ENCODE data around the gene SLC27A2.
"Not testable (repeated sequence)": the region's sequence is repeated elsewhere in the genome, so short reads cannot be mapped to it uniquely, and the experiment has no call there.

SLC27A2 gene

GRCh38 chr15:50164458-50164857, 17.5 kb upstream of the SLC27A2 start:
- DNase-seq: no peak

GRCh38 chr15:50166216-50166615, 15.8 kb upstream of the SLC27A2 start:
- DNase-seq: no peak

GRCh38 chr15:50167110-50167509, 14.9 kb upstream of the SLC27A2 start:
- DNase-seq: no peak

- DNase-seq: no peak
Observed at GRCh38 chr15:50168379-50168778, 13.6 kb upstream of the SLC27A2 start.

- DNase-seq: no peak
Observed at GRCh38 chr15:50168783-50169411, 13.1 kb upstream of the SLC27A2 start.

- DNase-seq: not testable (repeated sequence)
Observed at GRCh38 chr15:50172360-50172895, 9.6 kb upstream of the SLC27A2 start.

- no peak for DNase-seq
Observed at GRCh38 chr15:50176869-50177268, 5.1 kb upstream of the SLC27A2 start.

- DNase-seq: no peak
Observed at GRCh38 chr15:50180091-50180490, 1.9 kb upstream of the SLC27A2 start.

- DNase-seq: no peak
Observed at GRCh38 chr15:50180582-50180981, 1.4 kb upstream of the SLC27A2 start.

- no peak for DNase-seq
Observed at GRCh38 chr15:50181201-50181968, 611 bp upstream of the SLC27A2 start.

- DNase-seq: no peak
Observed at GRCh38 chr15:50182219-50183013, 420 bp downstream of the SLC27A2 start.

GRCh38 chr15:50183112-50183794, 1.3 kb downstream of the SLC27A2 start:
- DNase-seq: no peak

- no peak for DNase-seq
Observed at GRCh38 chr15:50184863-50185504, 3.0 kb downstream of the SLC27A2 start.

- DNase-seq: no peak
Observed at GRCh38 chr15:50186090-50186489, 4.1 kb downstream of the SLC27A2 start.

- DNase-seq: no peak
Observed at GRCh38 chr15:50186752-50187151, 4.8 kb downstream of the SLC27A2 start.

- no peak for DNase-seq
Observed at GRCh38 chr15:50187525-50187924, 5.5 kb downstream of the SLC27A2 start.

- no peak for DNase-seq
Observed at GRCh38 chr15:50187997-50188396, 6.0 kb downstream of the SLC27A2 start.

- DNase-seq: not testable (repeated sequence)
Observed at GRCh38 chr15:50188793-50189192, 6.8 kb downstream of the SLC27A2 start.

- DNase-seq: no peak
Observed at GRCh38 chr15:50189633-50190032, 7.6 kb downstream of the SLC27A2 start.

GRCh38 chr15:50190166-50190570, 8.2 kb downstream of the SLC27A2 start:
- DNase-seq: no peak

GRCh38 chr15:50190723-50191122, 8.7 kb downstream of the SLC27A2 start:
- DNase-seq: no peak

- no peak for DNase-seq
Observed at GRCh38 chr15:50192164-50192563, 10.2 kb downstream of the SLC27A2 start.

Data from NCI-H2029 (cell line).